Hypothalamus (tissue), 51 donors: ENCODE results near the gene SNRNP25.

Source experiments
- DNase-seq, 51 donors: peaks; one replicate each; lab custom pipeline; 2025; lab: John Stamatoyannopoulos, UW

SNRNP25 gene

DNA sequence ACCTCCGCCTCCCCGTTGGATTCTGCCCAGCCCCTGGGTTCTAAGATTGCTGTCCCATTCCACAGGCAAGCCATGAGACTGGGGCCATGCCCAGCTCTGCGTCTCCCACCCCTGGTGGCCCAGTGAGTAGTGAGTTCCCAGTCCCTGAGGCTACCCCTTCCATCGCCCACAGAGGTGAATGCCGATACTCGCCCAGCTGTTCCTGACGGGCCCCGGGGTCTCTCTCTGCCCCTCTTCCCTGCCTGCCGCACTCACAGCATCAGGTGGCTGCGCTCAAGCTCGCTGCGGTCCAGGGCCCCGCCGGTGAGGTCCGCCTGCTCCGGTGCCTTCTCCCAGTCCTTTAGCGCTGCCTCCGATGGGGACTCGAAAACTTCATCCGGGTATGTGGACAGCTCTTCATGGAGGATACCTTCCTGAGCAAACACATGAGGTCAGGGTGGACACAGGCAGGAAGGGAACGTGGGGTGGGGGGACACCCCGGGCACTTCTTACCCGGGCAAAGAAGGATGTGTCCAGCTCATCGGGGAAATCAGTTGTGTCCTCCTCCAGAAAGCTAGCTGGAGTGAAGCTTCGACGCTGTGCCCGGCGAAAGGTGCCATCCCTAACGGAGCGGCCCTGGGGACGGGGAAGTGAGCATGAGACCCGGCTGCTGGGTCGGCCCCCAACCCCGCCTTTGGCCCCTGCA is 8.8 kb downstream of the SNRNP25 start:
- no peak for DNase-seq

DNA sequence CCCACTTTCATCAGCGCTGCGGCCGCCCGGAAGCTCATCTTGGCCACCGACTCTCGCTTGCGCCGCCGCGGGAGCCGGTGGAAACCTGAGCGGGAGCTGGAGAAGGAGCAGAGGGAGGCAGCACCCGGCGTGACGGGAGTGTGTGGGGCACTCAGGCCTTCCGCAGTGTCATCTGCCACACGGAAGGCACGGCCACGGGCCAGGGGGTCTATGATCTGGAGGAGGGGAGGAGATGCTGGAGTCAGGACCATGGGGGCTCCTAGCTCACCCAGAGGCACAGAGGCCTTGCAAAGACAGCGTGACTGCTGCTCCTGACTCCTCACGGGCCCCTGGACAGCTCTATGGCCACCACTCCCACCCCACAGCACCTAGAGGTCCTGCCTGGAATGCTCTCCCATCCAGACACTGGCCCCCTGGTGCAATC is 9.4 kb downstream of the SNRNP25 start:
- DNase-seq: no peak

DNA sequence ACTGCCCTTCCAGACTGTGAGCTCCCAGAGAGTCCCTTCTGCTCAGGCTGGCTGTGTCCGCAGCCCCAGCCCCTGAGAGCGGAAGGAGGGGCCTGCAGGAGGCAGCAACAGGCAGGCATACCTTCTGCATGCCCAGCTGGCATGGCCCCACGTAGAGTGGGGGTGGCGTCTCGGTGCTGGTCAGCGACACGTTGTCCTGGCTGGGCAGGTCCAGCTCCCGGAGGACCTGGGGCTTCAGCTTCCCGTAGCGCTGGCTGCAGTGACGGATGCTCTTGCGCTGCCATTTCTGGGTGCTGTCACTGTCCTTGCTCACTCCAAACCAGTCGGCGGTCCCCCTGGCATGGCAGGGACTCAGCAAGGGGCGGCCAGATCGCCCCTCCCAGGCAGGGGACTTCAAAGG is 9.8 kb downstream of the SNRNP25 start:
- DNase-seq: no peak

DNA sequence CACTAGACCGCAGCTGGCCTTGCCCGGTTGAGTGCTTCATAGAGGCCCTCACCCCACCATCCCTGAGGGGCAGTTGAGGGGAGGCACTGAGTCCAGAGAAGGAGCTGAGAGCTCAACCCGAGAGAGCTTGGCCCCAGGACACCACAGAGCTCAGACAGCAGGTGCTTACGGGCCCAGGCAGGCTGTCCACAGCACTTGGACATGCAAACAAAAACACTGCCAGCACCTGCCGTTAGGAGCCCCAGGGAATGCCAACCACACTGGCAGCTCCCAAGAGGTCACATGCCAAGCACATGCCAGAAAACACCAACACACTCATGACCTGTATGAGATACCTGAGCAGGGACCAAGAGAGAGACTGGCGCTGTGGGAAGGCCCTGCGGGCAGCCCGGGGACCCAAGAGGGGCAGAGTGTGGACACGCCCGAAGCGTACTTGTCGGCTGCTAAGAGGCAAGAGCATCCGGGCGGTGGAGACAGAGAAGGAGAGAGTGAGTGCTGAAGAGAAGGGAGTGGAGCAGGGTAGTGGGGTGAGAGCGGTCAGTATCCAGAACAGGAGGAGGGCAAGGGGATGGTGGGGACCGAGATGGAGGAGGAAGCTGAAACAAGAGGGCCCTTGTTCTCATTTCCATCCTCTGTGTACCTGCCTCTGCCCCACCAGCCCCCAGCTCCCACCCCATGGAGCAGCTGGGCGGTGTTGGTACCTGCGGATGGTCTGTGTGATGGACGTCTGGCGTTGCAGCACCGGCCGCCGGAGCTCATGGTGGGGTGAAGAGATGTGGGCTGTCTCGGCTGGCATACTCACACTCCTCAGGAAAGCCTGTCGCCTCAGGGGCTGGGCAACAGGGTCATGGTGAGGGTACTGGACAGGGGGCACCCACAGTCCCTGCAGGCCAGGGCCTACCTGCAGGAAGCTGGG is 10.6 kb downstream of the SNRNP25 start:
- DNase-seq: no peak

DNA sequence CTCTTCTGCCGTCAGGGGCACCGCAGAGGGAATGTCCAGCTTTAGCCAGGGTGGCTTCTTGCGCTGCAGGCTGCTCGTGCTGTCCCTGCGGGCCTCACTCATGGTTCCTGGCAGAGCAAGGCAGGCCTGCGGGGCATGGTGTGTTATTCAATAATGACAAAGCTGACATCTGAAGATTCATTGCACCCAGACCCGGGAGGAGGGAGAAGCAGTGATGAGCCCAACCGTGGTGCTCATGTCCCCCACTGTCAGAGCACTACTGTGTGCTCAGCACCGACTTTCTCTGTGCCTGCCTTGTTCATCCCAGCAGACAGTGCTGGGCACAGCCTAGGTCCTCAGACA is 11.3 kb downstream of the SNRNP25 start:
- DNase-seq: no peak

DNA sequence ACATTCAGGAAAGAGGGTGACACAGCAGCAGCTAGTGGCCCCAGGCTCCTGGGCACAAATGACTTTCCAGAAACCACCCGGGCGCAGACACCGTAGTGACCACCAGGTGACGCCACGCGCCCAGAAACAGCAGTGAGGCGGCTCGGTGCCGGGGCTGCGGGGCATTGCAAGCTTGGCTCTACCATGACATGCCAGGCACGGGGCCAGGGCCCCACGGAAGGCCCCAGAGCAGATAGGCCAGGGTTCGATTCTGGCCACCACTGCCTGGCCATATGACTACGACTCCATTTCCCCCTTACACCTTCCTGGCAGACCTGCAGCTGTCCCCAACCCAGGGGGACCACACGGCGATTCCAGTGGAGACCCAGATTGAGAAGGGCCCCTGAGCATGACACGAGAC is 12.1 kb downstream of the SNRNP25 start:
- DNase-seq: peak in 49 of 51 donors; percentile 29 to 90 (median 70)

DNA sequence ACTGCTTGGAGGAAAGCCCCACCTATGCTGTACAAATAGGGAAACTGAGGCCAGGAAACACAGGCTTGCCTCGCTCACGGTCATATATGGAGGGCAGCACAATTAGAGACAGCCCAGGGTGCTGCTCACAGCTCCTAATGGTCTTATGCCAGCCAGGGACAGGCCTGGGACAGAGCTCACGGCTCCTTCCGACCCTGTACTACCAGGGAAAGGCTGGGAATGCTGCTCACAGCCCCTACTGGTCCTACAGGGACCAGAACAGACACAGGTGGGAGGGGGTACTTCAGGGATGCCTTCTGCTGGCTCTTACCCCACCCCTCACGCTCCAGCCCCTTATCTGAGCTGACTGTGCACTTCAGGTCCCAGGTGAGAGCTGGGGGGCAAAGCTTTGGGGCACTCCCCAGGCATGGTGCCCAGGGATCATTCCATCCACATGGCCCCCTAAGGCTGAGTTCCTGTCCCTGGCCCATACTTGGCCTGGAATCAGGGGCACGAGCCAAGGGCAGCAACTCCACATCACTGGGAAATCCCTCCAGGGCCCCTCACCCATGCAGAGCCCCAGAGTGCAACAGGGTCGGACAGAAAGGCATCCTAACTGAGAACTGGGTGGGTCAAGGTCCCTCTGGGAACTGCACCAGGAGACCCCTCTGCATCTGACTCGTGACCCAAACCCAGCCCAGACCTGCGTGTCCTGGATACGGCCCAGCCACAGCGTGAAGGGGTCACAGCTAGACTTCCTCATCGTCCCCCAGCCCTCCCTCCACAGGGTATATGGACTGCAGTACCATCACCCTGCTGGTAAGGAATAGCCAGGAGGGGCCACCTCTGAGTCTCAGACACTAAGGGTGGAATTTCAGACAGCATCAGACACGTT is 12.9 kb downstream of the SNRNP25 start:
- DNase-seq: peak in 1 of 51 donors; percentile 3

DNA sequence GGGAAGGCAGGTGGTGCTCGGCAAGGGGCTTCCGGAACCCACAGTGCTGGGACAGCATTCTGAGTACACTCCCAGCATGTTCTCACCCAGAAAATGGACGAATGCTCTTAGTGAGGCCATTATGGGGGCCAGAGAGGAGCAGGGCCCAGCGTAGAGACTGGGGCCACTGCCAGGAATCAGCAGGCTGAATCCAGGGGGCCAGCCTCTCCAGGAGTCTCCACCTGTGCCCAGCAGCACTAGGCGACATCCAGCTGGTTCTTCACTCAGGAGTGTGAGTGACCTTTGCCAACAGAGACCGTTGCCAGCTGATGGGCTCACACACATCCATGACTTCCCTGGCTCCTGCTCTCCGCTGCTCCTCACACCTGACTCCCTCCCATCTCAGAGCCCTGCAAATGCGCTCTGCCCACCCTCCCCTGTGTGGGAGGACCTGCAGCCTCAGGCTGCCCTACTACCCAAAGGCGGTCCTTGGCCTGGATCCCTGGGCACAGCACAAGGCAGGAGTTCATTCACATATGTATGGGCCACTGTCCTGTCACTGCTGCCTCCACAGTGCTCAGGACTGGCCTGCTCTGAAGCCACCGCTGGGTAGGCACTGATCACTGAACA is 13.7 kb downstream of the SNRNP25 start:
- DNase-seq: peak in 13 of 51 donors; percentile 13 to 48 (median 30)

DNA sequence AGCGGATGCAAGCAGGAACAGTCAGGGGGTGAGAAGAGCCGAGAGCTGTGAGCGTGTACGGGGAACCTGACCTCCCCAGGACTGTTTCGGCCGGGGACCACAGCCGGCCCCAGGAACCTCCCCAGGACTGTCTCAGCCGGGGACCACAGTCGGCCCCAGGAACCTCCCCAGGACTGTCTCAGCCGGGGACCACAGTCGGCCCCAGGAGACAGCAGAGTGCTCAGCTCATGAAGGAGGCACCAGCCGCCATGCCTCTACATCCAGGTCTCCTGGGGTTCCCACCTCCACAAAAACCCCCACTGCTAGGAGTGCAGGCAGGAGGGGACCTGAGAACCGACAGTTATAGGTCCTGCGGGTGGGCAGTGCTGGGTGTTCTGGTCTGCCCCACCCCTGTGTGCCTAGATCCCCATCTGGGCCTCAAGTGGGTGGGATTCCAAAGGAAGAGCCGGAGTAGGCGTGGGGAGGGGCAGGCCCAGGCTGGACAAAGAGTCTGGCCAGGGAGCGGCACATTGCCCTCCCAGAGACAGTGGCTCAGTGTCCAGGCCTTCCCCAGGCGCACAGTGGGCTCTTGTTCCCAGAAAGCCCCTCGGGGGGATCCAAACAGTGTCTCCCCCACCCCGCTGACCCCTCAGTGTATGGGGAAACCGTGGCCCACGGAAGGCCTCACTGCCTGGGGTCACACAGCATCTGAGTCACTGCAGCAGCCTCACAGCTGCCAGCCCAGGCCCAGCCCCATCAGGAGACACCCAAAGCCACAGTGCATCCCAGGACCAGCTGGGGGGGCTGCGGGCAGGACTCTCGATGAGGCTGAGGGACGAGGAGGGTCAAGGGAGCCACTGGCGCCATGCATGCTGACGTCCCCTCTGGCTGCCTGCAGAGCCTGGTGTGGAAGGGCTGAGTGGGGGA is 14.5 kb downstream of the SNRNP25 start:
- peak in 13 of 51 donors; percentile 23 to 62 (median 46) for DNase-seq

DNA sequence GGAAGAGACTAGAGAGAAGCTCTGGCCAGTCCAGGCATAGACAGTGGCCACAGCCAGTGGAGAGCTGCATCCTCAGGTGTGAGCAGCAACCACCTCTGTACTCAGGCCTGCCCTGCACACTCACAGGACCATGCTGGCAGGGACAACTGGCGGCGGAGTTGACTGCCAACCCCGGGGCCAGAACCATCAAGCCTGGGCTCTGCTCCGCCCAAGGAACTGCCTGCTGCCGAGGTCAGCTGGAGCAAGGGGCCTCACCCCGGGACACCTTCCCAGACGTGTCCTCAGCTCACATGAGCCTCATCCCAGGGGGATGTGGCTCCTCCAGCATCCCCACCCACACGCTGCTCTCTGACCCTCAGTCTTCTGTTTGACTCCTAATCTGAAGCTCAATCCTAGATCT is 15.6 kb downstream of the SNRNP25 start:
- DNase-seq: no peak

DNA sequence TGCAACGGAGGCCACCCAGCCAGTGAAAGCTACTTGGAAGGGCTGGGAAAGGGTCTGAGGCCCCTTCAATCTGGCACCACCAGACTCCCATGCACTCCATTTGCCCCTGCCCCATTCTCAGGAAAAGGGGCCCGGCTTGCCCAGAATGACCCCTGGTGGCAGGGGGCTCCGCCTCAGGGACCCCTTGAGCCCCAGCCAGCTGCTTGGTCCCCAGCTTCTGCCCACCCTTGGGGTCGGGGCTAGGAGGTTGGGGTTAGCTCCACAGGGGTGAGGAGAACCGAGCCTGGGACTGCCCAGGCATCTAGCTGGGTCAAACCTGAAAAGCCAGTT is 17.5 kb downstream of the SNRNP25 start:
- no peak for DNase-seq

DNA sequence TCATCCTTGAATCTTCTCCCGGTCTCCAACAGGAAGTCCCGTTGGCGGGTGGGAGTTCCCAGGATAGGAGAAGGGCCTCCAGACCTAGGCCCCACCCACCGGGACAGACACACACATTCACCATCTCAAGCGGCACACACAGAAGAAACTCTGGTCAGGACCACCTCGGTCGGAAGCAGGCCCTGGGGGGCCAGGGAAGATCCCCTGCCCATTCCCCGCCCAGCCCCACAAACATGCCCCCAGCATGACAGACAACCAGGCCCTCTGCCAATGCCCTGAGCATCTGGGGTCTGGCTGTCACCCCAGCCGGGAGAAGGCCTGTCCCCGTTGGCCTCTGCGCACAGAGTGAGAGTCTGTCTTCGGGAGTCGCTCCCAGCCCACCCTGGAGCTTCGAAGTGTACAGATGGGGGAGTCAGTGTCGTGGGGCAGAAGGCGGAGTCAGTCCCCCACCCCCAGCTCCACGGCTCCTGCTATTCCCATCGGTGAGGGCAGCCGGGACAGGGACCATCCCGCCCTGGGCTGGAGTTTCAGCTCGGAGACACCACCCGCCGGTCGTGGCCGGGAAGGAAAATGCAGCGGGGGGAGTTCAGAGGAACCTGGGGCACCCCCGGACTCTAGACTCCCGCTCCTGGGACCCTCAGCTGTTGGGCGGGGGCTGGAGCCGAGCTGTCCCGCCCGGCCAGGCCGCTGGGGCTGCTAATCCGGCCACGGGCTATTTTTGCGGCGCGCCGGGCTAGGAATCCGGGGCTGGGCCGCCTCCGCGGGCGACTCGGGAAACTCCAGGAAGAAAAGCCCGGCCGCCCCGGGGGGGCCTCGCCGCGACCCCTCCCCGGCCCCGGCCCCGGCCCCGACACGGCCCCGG is 18.1 kb downstream of the SNRNP25 start:
- DNase-seq: peak in 21 of 51 donors; percentile 9 to 63 (median 42)

DNA sequence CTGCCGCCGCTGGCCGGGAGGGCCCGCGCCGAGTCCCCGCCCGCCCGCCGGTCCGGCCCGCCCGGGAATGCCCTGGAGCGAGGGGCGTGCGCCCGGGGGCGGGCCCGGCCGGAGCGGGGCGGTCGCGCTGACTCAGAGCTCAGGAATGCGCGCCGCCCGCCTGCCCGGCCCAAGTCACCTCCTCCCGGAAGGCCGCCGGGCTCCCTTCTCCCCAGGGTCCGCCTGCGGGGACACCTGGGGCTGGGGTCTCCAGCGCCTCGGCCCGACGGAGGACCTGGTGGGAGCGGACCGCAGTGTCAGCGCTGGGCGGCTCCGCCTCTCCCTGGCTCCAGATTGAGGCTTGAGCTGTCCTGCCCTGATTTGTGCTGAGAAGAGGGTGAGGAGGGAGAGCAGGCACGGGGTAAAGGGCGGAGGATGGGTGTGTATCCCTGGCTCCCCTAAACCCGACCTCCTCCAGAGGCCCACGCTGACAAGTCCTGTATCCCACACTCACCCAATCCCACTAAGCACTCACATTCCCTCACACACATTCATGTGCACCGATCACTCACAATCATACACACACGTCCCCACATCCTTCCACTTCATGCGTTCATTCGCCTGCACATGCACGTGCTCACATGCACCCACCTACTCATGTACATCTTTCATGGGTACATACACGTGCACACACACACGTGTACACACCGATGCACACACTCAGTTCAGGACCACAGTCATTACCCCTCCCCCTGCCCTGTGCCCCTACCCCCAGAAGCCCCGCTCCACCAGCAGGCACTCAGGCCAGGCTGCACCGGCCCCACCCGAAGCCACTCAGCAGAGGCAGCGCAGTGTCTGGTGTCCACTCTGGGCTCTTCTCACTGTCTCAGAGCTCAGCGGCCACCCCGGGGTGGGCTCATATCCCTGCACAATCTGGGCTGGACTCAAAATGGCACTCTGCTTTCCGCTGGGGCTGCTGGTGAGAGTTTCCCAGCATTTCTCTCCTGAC is 19.2 kb downstream of the SNRNP25 start, which contains the start of gene RHBDF1:
Gene RHBDF1 (minus strand): TSS at position 71 of the 988 bp plus-strand sequence. CDS start 7,616 bp downstream, outside the sequence.
- peak in 12 of 51 donors; percentile 15 to 59 (median 28) for DNase-seq

DNA sequence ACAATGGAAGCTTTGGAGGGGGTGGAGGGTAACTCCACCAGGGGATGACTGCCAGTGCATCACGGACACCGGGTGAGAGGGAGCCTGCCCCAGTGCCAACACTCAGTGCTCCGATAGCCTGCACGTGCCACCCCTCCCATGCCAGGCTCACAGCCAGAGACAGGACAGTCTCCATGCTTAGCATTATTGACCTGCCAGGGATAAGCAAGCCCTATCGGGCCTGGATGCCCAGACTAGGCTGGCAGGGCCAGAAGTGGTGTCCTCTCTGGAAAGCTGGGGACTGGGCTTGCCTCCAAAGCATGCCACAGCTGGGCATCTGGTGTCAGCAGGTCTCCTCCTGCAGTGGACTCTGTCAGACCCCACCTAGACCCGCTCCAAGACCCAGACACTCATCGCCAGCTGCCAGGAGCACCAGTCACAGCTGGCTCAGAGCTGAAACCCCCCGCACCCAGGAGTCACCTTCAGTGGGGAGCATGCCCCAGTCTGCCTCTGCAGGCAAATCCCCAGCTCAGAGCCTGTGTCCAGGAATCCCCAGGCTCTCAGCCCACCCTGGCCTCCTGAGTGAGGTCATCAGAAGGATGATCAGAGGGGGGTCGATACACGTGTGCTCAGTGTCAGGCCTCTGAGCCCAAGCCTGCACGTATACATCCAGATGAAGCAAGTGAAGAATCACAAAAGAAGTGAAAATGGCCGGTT is 20.6 kb downstream of the SNRNP25 start:
- DNase-seq: peak in 4 of 51 donors; percentile 9 to 27 (median 17)

DNA sequence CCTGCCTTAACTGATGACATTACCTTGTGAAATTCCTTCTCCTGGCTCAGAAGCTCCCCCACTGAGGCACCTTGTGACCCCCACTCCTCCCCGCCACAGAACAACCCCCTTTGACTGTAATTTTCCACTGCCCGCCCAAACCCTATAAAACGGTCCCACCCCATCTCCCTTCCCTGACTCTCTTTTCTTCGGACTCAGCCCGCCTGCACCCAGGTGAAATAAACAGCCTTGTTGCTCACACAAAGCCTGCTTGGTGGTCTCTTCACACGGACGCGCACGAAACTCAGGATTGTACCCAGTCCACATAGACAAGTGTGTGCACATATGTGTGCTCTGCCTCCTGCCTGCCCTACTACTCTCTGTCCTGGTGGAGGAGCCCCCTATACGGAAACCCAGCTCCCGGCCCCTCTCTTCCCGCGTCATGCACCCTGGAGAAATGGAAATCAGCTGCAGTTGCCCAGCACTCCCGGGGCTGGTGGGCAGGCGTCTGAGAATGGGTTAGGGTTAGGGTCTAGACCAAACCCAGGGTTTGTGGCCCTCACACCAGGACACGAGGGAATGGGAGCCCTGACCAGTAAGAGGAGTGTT is 21.2 kb downstream of the SNRNP25 start:
- DNase-seq: no peak
